ENCODE data around the gene NOS3. TPM values are rescaled to one million over a fixed set of nuclear protein-coding genes. Genes with fewer than 3 reads are reported as not detected.

The NOS3 gene
- total and polyA plus RNA-seq, 9 of the 15 experiments (the other 6 are each of a cell fraction or from before 2014, with no cell fraction given) = 1.1 to 121 (median 23.6) TPM

DNA sequence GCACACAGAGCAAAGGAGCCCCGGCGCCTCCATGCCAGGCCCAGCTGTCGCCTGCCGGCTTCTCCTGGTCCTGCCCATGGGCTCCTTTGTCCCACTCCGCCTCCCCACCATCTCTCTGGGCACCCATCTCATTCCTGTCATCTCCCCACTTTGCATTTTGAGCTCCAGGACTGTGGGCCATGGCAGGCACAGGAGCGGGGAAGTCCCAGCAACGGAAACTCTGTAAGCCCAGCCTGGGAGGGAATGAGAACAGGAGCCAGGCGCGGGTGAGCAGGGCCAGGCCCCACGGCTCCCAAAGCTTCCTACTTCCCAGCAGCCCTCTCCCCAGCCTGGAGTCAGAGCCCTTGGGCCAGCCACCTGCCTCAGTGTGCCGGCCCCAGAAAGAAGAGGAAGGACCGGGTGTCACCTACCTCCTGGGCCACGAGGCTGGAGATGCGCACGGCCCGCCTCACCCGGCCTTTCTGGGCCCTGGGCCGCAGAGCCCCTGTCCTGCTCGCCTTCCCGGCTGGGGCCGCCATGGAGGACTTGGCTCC, 35.8 kb upstream of the NOS3 start (continued):
- TF ChIP-seq ELF1 (tag; IDR thresholded peaks at IDR 0.05) (no peak), POU5F1 (IDR thresholded peaks at IDR 0.05; ENCODE audit: borderline replicate concordance, low read depth, low read length, partially characterized antibody) (no peak), ZNF347 (CRISPR knock-in tag; IDR thresholded peaks at IDR 0.05; ENCODE audit: low read depth) (no peak), ZNF134 (CRISPR knock-in tag; conservative IDR thresholded peaks at IDR 0.05) (no peak), NR1H2 (CRISPR knock-in tag; IDR thresholded peaks at IDR 0.05) (no peak), TGIF2 (CRISPR knock-in tag; IDR thresholded peaks at IDR 0.05) (0 out of 2 replicates have a peak, but pooled peaks have one; percentile 68), BCL6 (CRISPR knock-in tag; IDR thresholded peaks at IDR 0.05) (no peak), NFIX (CRISPR knock-in tag; IDR thresholded peaks at IDR 0.05; ENCODE audit: low read depth) (no peak), YBX1 (IDR thresholded peaks at IDR 0.05) (no peak), SRSF9 (IDR thresholded peaks at IDR 0.05; ENCODE audit: borderline replicate concordance, low read depth, low read length) (no peak), ZFX (CRISPR knock-in tag; IDR thresholded peaks at IDR 0.05) (peak; percentile 68; the same call in 1 of the 2 replicates), CBX2 (IDR thresholded peaks at IDR 0.05; ENCODE audit: insufficient read depth, low read length, poor library complexity, severe bottlenecking) (no peak), USF2 (CRISPR knock-in tag; IDR thresholded peaks at IDR 0.05) (no peak), MXD1 (CRISPR knock-in tag; IDR thresholded peaks at IDR 0.05; ENCODE audit: borderline replicate concordance, poor library complexity, severe bottlenecking) (no peak), DACH1 (IDR thresholded peaks at IDR 0.05; ENCODE audit: partially characterized antibody) (no peak), ZNF277 (CRISPR knock-in tag; IDR thresholded peaks at IDR 0.05; ENCODE audit: borderline replicate concordance) (no peak)
- TF ChIP-seq, protein P1, sequence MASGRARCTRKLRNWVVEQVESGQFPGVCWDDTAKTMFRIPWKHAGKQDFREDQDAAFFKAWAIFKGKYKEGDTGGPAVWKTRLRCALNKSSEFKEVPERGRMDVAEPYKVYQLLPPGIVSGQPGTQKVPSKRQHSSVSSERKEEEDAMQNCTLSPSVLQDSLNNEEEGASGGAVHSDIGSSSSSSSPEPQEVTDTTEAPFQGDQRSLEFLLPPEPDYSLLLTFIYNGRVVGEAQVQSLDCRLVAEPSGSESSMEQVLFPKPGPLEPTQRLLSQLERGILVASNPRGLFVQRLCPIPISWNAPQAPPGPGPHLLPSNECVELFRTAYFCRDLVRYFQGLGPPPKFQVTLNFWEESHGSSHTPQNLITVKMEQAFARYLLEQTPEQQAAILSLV (tag; IDR thresholded peaks at IDR 0.05) = no peak

All from K562 (cell line).